Stomach smooth muscle (tissue), 2 donors: ENCODE results near the gene SHISA6.

Source experiments
- H3K27ac ChIP-seq: one replicate; pipeline ENCODE4 v1.7.0; 2013; ENCODE audit warnings: mild to moderate bottlenecking, low read length, inconsistent platforms
- H3K27me3 ChIP-seq, 2 donors: one replicate each; pipeline ENCODE4 v1.7.0; 2013; ENCODE audit warnings: low read length in 2 of 2; ENCODE audit not compliant: insufficient read depth in 2 of 2, control insufficient read depth in 1 of 2
- H3K36me3 ChIP-seq, 2 donors: one replicate each; pipeline ENCODE4 v1.7.0; 2013; ENCODE audit warnings: low read length in 2 of 2; ENCODE audit not compliant: control insufficient read depth in 2 of 2, insufficient read depth in 2 of 2
- H3K4me1 ChIP-seq: one replicate; pipeline ENCODE4 v1.7.0; 2013; ENCODE audit warnings: low read length; ENCODE audit not compliant: control insufficient read depth, insufficient read depth
- H3K4me3 ChIP-seq, 2 donors: one replicate each; pipeline ENCODE4 v1.7.0; 2013; ENCODE audit warnings: low read length in 2 of 2
- H3K9ac ChIP-seq, 2 donors: one replicate each; pipeline ENCODE4 v1.7.0; 2013; ENCODE audit warnings: low read length in 2 of 2, mild to moderate bottlenecking in 1 of 2
- H3K9me3 ChIP-seq, 2 donors: one replicate each; pipeline ENCODE4 v1.7.0; 2013; ENCODE audit warnings: low read length in 2 of 2; ENCODE audit not compliant: control insufficient read depth in 2 of 2
- donor health status: healthy.
- donor health status: Pancreatic carcinoma.

SHISA6 gene

DNA sequence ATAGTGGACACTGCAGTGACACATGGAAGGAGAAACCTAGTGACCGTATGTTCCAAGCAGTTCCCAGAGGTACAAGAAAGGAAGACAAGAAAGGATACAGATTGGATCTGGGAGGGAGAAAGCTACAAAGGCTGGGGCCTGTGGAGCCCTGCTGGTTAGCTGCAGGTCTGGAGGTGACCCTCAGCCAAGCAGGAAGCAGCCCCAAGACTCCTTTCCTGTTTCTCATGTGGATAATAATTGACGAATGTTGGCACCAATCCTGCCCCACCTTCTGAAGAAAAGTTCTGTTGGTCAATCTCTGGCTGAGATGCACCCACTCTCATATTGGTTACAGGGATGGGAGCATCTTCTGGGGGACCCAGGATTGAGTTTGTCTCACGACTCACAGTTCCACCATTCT lies 99.8 kb downstream of the SHISA6 start:
- H3K27ac ChIP-seq: no peak overlapping the region
- no peaks in the 10 kb centered on the region for H3K36me3 ChIP-seq
- no peaks in the 10 kb centered on the region for H3K9me3 ChIP-seq
- no peaks in the 10 kb centered on the region for H3K4me1 ChIP-seq
- H3K27me3 ChIP-seq: no peaks in the 10 kb centered on the region
- H3K9ac ChIP-seq: no peak overlapping the region
- no peak overlapping the region for H3K4me3 ChIP-seq

DNA sequence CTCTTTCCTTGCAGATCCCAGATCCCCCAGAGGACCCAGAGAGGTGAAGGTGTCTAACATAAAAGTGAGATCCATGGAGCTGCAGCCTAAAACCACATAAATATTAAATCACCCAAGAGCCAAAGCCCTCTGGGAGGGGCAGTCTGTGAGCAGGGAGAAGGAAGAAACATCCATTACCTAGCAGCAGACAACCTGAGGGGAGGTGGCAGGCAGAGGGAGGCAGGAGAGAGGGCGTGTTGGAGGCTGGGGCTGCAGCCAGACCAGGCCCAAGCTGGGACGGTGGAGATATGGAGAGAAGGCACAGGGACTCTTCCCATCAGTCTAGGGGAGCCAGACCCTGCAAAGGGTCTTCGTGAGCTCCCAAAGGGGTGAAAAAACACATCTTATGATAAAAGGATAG lies 101.1 kb downstream of the SHISA6 start:
- H3K9ac ChIP-seq: no peak overlapping the region

DNA sequence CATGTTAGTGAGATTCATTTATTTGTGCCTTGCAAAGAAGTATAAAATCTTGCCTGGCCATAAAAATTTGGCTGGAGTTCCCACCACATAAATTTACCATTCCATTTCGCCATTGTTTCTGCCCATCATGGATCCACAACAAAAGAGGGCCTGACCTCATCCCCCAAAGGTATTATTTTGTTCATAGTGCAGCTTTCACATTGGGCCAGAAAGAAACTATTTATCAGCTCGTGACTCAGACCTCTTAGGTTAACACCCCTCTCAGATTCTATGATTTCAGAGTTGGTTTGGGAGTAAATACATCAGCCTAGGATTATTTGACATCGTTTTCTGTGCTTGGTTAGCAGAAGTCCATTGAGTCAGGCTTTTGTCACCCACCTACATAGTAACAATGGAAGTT lies 108.1 kb downstream of the SHISA6 start:
- no peak overlapping the region for H3K4me3 ChIP-seq
- no peak overlapping the region for H3K9ac ChIP-seq
- H3K9me3 ChIP-seq: no peaks in the 10 kb centered on the region
- no peaks in the 10 kb centered on the region for H3K27me3 ChIP-seq
- no peaks in the 10 kb centered on the region for H3K36me3 ChIP-seq
- H3K27ac ChIP-seq: no peak overlapping the region
- no peaks in the 10 kb centered on the region for H3K4me1 ChIP-seq

More for the DNA sequence above, 101.1 kb downstream of the SHISA6 start:
- Histone ChIP-seq H3K9me3 (no peaks in the 10 kb centered on the region), H3K27me3 (no peaks in the 10 kb centered on the region), H3K36me3 (no peaks in the 10 kb centered on the region), H3K4me3 (no peak overlapping the region), H3K4me1 (no peaks in the 10 kb centered on the region), H3K27ac (no peak overlapping the region)

DNA sequence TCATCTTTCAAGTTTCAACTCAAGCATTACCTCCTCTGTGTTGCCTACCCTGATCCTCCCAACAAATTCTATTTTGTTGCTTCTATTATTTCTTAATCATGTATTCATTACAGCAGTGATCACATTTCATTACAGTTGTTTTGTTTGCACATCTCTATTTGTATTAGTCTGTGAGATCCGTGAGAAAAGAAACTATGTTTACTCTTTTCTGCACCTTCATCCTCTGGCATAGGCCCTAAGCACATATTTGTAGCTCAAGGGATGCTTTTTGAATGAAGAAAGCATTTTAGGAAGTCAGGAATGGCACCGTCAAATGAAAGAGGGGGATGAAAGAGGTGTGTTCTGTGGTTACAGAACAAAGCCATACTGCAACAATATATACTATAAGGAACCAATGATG lies 110.5 kb downstream of the SHISA6 start:
- no peak overlapping the region for H3K27ac ChIP-seq
- H3K27me3 ChIP-seq: no peaks in the 10 kb centered on the region
- H3K36me3 ChIP-seq: no peaks in the 10 kb centered on the region
- no peaks in the 10 kb centered on the region for H3K4me1 ChIP-seq
- H3K9me3 ChIP-seq: no peaks in the 10 kb centered on the region
- no peak overlapping the region for H3K4me3 ChIP-seq
- H3K9ac ChIP-seq: no peak overlapping the region

DNA sequence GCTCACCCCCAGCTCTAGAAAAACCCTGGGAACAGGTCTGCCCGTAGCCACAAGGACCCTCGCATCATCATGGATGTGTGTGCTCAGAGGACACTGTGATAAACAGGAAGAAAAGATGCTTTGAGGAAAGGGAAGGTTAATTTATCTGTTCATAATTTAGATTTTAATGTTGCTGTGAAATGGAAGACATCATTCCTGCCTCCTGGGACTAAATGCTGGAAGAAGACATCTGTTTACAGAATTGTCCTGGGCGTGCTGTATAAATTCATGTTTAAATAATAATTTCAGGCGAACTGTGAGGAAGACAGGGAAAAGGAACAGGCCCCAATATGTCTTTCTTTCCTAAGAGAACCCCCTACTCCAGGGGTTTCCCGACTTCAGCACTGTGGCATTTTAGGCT lies 112.6 kb downstream of the SHISA6 start:
- Histone ChIP-seq H3K27ac (no peak overlapping the region), H3K4me1 (no peaks in the 10 kb centered on the region), H3K9ac (no peak overlapping the region), H3K4me3 (no peak overlapping the region), H3K9me3 (no peaks in the 10 kb centered on the region), H3K27me3 (no peaks in the 10 kb centered on the region), H3K36me3 (no peaks in the 10 kb centered on the region)

DNA sequence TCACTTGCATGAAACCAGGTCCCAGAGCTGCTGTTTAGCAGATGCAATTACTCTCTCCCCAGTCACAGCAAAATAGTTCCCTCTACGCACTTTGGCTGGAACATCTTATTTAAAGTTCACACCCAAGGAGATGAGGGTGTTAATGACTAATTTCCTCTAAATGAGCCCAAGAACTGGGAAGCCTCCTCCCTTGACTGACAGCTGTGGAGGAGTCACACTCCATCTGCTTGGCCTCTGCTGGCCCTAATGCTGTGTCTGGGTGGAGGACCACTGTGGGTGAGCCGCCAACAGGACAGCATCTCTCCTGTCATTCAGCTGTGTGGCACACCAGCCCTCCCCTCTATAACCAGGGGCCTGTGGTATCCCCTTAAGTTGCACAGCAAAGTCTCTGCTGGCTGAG lies 115.4 kb downstream of the SHISA6 start:
- Histone ChIP-seq H3K9ac (no peak overlapping the region), H3K9me3 (no peaks in the 10 kb centered on the region), H3K4me1 (no peaks in the 10 kb centered on the region), H3K36me3 (no peaks in the 10 kb centered on the region), H3K4me3 (no peak overlapping the region), H3K27ac (no peak overlapping the region), H3K27me3 (no peaks in the 10 kb centered on the region)

DNA sequence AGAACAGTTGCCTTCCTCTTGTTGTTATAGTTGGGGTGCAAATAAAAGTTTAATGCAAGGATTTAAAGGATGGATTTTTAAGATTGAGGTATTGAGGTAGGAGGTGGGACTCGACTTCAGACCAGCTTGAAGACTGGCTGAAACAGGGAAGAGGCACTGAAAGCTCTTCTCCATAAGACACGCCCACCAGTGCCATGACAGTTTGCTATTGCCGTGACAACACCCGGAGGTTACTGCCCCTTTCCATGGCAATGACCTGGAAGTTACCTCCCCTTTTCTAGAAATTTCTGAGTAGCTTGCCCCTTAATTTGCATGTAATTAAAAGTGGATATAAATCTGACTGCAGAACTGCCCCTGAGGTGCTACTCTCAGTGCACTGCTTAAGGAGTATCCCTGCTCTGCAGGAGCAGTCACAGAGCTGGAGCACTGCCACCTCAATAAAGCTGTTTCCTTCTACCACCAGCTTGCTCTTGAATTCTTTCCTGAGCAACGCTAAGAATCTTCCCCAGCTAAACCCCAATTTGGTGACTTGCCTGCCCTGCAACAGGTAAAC lies 122.6 kb downstream of the SHISA6 start:
- Histone ChIP-seq H3K9ac (no peak overlapping the region), H3K27ac (no peak overlapping the region), H3K4me3 (no peak overlapping the region), H3K36me3 (no peaks in the 10 kb centered on the region), H3K9me3 (no peaks in the 10 kb centered on the region), H3K4me1 (no peaks in the 10 kb centered on the region), H3K27me3 (no peaks in the 10 kb centered on the region)

DNA sequence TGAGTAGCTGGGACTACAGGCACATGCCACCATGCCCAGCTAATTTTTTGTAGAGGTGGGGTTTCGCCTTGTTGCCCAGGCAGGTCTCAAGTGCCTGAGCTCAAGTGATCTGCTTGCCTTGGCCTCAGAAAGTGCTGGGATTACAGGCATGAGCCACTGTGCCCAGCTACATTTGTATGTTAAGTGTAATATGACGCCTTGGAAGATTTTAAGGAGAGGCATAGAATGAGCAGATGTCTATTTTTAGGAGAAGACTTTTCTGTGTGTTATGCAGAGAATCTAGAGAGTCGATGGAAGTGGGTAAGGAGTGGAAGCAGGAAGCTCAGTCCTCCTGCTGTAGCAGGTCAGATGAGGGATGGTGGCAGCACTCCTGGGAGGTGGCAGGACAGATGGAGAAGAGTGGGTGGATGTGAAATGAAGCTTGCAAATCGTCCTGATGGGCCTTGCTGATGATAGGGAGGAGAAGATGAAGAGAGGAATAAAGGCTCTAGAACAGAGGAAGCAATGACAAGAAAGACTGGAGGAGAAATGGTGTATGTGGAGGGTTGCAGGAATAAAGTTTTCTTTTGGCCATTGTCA lies 125.3 kb downstream of the SHISA6 start:
- Histone ChIP-seq H3K4me3 (no peak overlapping the region), H3K27me3 (no peaks in the 10 kb centered on the region), H3K27ac (no peak overlapping the region), H3K36me3 (no peaks in the 10 kb centered on the region), H3K9ac (no peak overlapping the region), H3K4me1 (no peaks in the 10 kb centered on the region), H3K9me3 (no peaks in the 10 kb centered on the region)

DNA sequence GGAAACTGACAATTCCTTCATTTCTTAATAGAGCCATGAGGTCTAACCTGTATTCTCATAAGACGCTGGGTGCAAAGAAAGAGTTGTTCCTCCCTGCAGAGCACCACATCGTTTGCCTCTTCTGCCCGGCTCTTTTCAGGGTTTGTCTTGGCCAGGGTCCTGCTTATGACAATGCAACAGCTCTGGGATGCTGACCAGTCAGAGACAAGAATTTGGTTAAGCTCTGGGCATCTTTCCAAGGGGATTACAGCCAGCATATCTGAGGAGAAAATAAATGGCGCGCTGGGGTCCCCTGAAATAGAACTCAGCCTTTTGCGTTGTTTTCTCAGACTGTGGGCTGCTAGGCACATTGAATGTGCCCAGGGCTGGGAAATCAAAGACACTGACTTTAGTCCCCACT lies 128.6 kb downstream of the SHISA6 start:
- no peaks in the 10 kb centered on the region for H3K4me1 ChIP-seq
- no peaks in the 10 kb centered on the region for H3K27me3 ChIP-seq
- H3K9me3 ChIP-seq: no peaks in the 10 kb centered on the region
- no peak overlapping the region for H3K27ac ChIP-seq
- no peaks in the 10 kb centered on the region for H3K36me3 ChIP-seq
- no peak overlapping the region for H3K4me3 ChIP-seq
- H3K9ac ChIP-seq: no peak overlapping the region

DNA sequence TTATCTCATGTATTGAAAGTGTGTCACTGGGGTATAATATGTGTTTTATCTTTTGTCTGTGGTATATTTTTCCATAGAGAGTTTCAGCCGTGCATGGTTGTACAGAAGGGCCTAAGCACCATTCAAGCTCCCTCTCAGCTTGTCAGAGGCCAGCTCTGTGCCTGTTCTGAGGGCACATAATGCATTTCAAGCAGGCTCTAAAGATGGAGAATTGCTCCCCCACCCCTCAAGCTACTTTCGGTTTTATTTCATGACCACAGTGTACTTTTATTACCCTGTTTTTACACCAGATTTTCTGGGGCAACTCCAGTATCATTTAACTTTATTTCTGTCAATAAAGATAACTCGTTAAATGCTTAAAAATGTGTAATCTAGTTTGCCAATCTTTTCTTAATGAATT lies 131.7 kb downstream of the SHISA6 start:
- Histone ChIP-seq H3K9ac (no peak overlapping the region), H3K4me1 (no peaks in the 10 kb centered on the region), H3K27me3 (no peaks in the 10 kb centered on the region), H3K27ac (no peak overlapping the region), H3K4me3 (no peak overlapping the region), H3K36me3 (no peaks in the 10 kb centered on the region), H3K9me3 (no peaks in the 10 kb centered on the region)

DNA sequence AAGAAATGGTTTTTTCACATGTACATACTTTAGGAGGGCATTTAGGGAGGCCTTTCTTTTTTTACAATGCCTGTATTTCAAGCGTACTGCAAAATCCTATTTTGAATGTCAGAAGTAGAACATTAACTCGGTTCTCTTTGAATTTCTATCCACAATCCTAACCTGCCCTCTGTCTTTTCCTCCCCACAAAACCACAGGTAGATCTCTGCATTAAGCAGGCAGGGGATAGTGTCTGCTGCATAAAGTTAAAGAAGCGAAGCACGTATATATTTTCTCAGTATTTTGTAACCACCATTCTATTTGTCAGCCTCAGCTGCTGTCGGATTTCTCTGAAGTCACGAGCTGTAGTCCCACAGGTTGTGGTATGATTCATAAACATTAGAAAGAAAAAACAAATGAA lies 137.5 kb downstream of the SHISA6 start:
- no peak overlapping the region for H3K27ac ChIP-seq
- H3K9me3 ChIP-seq: no peaks in the 10 kb centered on the region
- H3K9ac ChIP-seq: no peak overlapping the region
- H3K4me1 ChIP-seq: no peaks in the 10 kb centered on the region
- H3K4me3 ChIP-seq: no peak overlapping the region
- no peaks in the 10 kb centered on the region for H3K36me3 ChIP-seq
- H3K27me3 ChIP-seq: no peaks in the 10 kb centered on the region
